Osteoblast (primary cell): Measurements from ENCODE around the gene PRODH. TPM values are rescaled to one million over a fixed set of nuclear protein-coding genes. Genes with fewer than 3 reads are reported as not detected.
"Not testable (repeated sequence)": the region's sequence is repeated elsewhere in the genome, so short reads cannot be mapped to it uniquely, and the experiment has no call there.

Experiments
- DNase-seq: peaks from one replicate; pipeline ENCODE4 v3.0.0; 2011; ENCODE audit warnings: low spot score, mixed read lengths; ENCODE audit not compliant: insufficient read length; ENCODE audit errors: missing footprints
- H2AFZ ChIP-seq: 2 replicates; pipeline ENCODE4 v1.6.0; 2011; ENCODE audit warnings: mild to moderate bottlenecking, low read length
- H3K27ac ChIP-seq: 2 replicates; pipeline ENCODE4 v1.5.1; 2011; ENCODE audit warnings: mild to moderate bottlenecking, low read depth, low read length, moderate library complexity
- H3K27me3 ChIP-seq: 2 replicates; pipeline ENCODE4 v1.6.0; 2012; ENCODE audit warnings: mild to moderate bottlenecking, control low read depth, inconsistent platforms, low read length, moderate library complexity; ENCODE audit not compliant: insufficient read depth
- H3K36me3 ChIP-seq: 2 replicates; pipeline ENCODE4 v1.5.1; 2011; ENCODE audit warnings: mild to moderate bottlenecking, low read length, control low read depth, moderate library complexity; ENCODE audit not compliant: insufficient read depth
- H3K4me1 ChIP-seq: 2 replicates; pipeline ENCODE4 v1.5.1; 2011; ENCODE audit warnings: mild to moderate bottlenecking, low read length, control low read depth, moderate library complexity; ENCODE audit not compliant: insufficient read depth
- H3K4me2 ChIP-seq: 2 replicates; pipeline ENCODE4 v1.6.0; 2011; ENCODE audit warnings: mild to moderate bottlenecking, low read length; ENCODE audit not compliant: insufficient read depth
- H3K4me3 ChIP-seq: fragments of 200-600 bp; sonication (generic); 3 replicates; pipeline ENCODE4 v1.5.1; 2012; ENCODE audit warnings: mild to moderate bottlenecking, low read length, inconsistent platforms; ENCODE audit not compliant: insufficient read depth
- H3K79me2 ChIP-seq: 2 replicates; pipeline ENCODE4 v1.6.0; 2012; ENCODE audit warnings: mild to moderate bottlenecking, low read length, control low read depth, inconsistent platforms; ENCODE audit not compliant: insufficient read depth
- H3K9me3 ChIP-seq: 2 replicates; pipeline ENCODE4 v1.5.1; 2011; ENCODE audit warnings: low read depth, low read length, control low read depth
- H4K20me1 ChIP-seq: 2 replicates; pipeline ENCODE4 v1.6.0; 2012; ENCODE audit warnings: mild to moderate bottlenecking, low read length, control low read depth; ENCODE audit not compliant: insufficient read depth
- total RNA-seq: library from RNA; depleted of rRNA; stranded (reverse); fragments of >200 nt; gene quantifications from 2 replicates; pipeline ENCODE4 v1.2.3, GENCODE V29; 2012
- TF ChIP-seq, protein P1 (sequence below): IDR thresholded peaks from 2 replicates; pipeline ENCODE4 v1.5.1; 2011; ENCODE audit warnings: mild to moderate bottlenecking, low read depth, low read length, moderate library complexity; ENCODE audit errors: extremely low read depth

PRODH gene
- total RNA-seq, 1 donor = not detected

GRCh38 chr22:18966748-18967147, 30.7 kb upstream of the PRODH start:
- Histone ChIP-seq H3K27ac (no peak overlapping the region), H3K4me3 (no peak overlapping the region), H3K79me2 (no peaks in the 10 kb centered on the region), H2AFZ (no peak overlapping the region), H3K4me2 (no peak overlapping the region), H3K36me3 (no peaks in the 10 kb centered on the region), H3K27me3 (peaks cover 8% of the 10 kb centered on the region), H3K9me3 (no peaks in the 10 kb centered on the region), H3K4me1 (no peaks in the 10 kb centered on the region), H4K20me1 (no peaks in the 10 kb centered on the region)
- TF ChIP-seq, protein P1, sequence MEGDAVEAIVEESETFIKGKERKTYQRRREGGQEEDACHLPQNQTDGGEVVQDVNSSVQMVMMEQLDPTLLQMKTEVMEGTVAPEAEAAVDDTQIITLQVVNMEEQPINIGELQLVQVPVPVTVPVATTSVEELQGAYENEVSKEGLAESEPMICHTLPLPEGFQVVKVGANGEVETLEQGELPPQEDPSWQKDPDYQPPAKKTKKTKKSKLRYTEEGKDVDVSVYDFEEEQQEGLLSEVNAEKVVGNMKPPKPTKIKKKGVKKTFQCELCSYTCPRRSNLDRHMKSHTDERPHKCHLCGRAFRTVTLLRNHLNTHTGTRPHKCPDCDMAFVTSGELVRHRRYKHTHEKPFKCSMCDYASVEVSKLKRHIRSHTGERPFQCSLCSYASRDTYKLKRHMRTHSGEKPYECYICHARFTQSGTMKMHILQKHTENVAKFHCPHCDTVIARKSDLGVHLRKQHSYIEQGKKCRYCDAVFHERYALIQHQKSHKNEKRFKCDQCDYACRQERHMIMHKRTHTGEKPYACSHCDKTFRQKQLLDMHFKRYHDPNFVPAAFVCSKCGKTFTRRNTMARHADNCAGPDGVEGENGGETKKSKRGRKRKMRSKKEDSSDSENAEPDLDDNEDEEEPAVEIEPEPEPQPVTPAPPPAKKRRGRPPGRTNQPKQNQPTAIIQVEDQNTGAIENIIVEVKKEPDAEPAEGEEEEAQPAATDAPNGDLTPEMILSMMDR = no peak
- DNase-seq = peak; percentile 63

DNA sequence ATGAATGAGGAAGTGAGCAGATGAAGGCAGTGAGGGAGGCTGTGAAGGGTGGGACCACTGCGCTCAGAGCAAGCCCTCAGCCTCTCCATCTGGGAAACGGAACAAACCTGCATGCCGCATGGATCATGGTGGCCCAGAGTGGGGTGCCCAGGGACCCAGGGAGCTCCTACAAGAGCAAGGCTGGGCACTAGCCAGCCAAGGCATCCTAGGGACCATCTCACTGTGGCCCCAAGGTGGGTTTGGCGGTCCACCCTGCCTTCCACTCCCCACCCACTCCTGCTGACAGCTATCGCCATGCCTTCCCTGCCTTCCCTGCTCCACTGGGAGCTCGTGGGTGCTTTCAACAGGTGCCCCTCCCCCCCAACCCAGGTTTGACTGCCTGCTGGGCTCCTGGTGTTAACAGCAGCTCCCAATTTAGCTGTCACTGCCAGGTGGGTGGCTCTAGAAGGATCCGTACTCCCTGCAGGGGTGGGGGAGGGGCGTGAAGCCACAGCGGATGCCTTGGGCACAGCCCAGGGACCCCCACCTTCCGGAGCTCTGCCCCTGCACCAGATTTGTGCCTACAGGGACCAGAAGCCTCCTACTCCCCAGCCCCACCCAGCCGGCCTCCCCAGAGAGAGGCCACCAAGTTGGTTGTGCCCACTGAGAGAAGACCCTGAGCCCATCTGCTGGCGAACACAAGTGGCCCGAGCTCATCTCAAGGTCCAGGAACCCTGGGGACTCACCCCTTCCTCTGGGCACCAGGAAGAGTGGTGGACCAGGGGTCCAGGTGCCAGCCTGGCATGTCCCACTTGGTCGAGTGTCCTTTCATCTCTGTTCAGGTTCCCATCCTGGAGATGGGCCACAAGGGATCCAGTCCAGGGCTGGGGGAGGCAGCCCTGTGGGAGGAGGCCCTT, 29.7 kb upstream of the PRODH start:
- DNase-seq = peak; percentile 48
- Histone ChIP-seq H3K9me3 (no peaks in the 10 kb centered on the region), H2AFZ (no peak overlapping the region), H3K4me1 (no peaks in the 10 kb centered on the region), H3K4me3 (no peak overlapping the region), H3K4me2 (no peak overlapping the region), H3K27me3 (peaks cover 6% of the 10 kb centered on the region), H4K20me1 (no peaks in the 10 kb centered on the region), H3K79me2 (no peaks in the 10 kb centered on the region), H3K27ac (no peak overlapping the region), H3K36me3 (no peaks in the 10 kb centered on the region)
- TF ChIP-seq, protein P1 = no peak

GRCh38 chr22:18964501-18965265, 28.6 kb upstream of the PRODH start:
- H3K36me3 ChIP-seq, H3K27ac ChIP-seq, H4K20me1 ChIP-seq, H3K79me2 ChIP-seq, H3K4me1 ChIP-seq, H3K4me2 ChIP-seq, H2AFZ ChIP-seq, H3K4me3 ChIP-seq, H3K9me3 ChIP-seq, H3K27me3 ChIP-seq: not testable (repeated sequence)
- DNase-seq = peak; percentile 82

- H3K9me3 ChIP-seq, H3K27ac ChIP-seq, H3K79me2 ChIP-seq, H3K4me2 ChIP-seq, H3K36me3 ChIP-seq, H2AFZ ChIP-seq, H3K4me1 ChIP-seq, H4K20me1 ChIP-seq, H3K27me3 ChIP-seq, H3K4me3 ChIP-seq: not testable (repeated sequence)
- DNase-seq = peak; percentile 8
Measured at GRCh38 chr22:18964051-18964450, 28.0 kb upstream of the PRODH start.

- peak; percentile 30 for DNase-seq
- Histone ChIP-seq H3K36me3 (no peaks in the 10 kb centered on the region), H3K4me3 (no peak overlapping the region), H4K20me1 (no peaks in the 10 kb centered on the region), H3K27me3 (no peaks in the 10 kb centered on the region), H3K4me2 (no peak overlapping the region), H3K27ac (no peak overlapping the region), H3K4me1 (no peaks in the 10 kb centered on the region), H2AFZ (no peak overlapping the region), H3K9me3 (no peaks in the 10 kb centered on the region), H3K79me2 (no peaks in the 10 kb centered on the region)
- TF ChIP-seq, protein P1 = no peak
Measured at GRCh38 chr22:18962308-18962635, 26.2 kb upstream of the PRODH start.

DNA sequence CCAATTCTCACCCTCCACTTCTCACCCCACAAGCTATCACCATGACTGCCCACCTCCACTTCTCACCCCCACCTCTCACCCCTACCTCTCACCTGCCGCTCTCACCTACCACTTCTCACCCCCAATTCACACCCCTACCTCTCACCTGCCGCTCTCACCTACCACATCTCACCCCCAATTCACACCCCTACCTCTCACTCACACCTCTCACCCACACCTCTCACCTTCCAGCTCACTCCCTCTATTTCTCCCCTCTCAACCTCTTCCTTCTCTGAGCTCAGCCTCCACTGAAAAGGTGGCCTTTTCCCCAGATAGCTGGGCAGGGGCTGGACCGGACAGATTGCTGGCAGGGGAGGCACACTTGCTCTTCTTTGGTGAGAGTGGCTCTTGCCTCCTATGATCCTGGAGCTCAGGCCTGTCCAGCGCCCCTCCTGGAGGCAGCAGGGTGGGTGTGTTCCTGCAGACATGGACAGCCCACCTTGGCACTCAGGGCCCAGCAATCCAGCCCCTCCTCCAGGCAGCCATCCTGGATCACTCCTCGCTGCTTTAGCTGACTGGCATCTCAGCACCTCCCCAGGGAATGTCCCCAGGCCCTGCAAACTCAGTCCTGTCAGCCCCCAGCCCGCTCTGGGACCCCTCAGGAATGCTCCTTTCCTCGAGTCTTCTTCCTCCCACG, 25.7 kb upstream of the PRODH start:
- not testable (repeated sequence) for H4K20me1 ChIP-seq, H3K9me3 ChIP-seq, H3K79me2 ChIP-seq, H3K36me3 ChIP-seq, H3K4me2 ChIP-seq, H3K27ac ChIP-seq, H3K4me1 ChIP-seq, H2AFZ ChIP-seq, H3K4me3 ChIP-seq, H3K27me3 ChIP-seq
- peak; percentile 91 for DNase-seq
